Stimulated activated CD4-positive, alpha-beta T cell treated with anti-CD3 and anti-CD28 coated beads, Interleukin-4, amount 100 ng/mL, for 24 hours (primary cell): ENCODE measurements around the gene FBXW12.
"Not testable (repeated sequence)": the region's sequence is repeated elsewhere in the genome, so short reads cannot be mapped to it uniquely, and the experiment has no call there.

Experiments
- DNase-seq: peaks from one replicate; pipeline ENCODE4 v3.0.0-alpha.2; 2020

Gene FBXW12

GRCh38 chr3:48372862-48373435 is 930 bp downstream of the FBXW12 start:
- DNase-seq = no peak

DNA sequence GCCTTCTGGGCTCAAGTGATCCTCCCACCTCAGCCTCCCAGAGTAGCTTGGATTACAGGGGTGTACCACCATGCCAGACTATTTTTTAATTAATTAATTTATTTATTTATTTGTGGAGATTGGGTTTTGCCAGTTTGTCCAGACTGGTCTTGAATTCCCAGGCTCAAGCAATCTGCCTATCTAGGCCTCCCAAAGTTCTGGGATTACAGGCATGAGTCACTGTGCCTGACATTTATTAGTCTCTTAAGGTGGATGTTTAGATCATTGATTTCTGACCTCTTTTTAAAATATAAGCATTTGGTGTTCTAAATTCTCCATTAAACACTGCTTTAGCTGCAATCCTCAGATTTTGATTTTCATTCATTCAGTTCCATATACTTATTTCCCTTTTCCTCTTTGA is 15.6 kb downstream of the FBXW12 start:
- no peak for DNase-seq

DNA sequence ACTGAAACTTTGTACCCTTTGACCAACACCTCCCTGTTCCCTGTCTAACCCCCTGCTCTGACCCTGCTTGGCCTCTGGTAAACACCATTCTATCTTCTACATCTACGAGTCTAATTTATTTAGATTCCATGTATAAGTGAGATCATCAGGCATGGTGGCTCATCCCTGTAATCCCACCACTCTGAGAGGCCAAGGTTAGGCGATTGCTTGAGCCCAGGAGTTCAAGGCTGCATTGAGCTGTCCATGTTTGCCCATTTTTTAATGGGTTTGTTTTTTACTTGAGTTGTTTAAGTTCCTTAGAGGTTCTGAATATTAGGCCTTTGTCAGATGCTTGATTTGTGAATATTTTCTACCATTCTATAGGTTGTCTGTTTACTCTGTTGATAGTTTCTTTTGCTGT is 16.9 kb downstream of the FBXW12 start:
- no peak for DNase-seq

DNA sequence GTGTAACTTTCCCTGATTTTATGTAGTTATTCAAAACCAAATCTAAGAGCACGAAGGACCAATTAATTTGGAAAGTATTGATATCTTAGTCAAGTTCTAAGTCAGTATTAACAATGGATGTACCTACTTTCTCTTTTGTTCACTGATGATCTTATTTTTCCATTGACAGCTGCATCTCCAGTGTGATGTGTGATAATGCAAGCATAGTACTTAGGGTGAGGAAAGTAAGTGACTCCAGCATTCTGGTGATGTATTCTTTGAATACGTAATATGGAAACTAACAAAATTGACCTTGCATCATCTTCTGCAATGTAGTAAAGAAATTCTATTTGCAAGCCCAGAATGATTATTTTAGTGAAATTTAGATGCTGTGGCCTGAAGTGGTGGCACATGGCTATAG is 22.4 kb downstream of the FBXW12 start:
- no peak for DNase-seq

DNA sequence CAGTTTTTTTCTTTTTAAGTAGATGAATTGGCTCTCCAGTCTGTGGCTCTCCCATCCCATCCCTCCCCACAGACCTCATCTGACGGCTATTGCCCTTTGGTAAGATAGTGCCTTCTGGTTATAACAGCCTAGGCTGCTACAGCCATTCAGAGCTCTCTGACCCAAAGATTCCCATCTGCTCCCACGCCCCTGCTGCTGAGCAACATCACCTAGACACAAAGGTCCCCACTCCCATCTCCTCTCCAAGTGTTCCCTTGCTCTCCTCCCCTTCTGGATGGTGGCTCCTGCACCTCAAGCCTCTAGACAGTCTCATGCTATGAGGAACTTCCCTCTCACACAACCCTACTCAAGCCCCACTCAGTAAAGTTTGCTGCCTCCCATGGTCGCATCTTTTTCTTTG is 23.7 kb downstream of the FBXW12 start:
- no peak for DNase-seq

GRCh38 chr3:48397767-48398681 is 26.0 kb downstream of the FBXW12 start:
- DNase-seq = no peak

- no peak for DNase-seq
Observed at GRCh38 chr3:48398701-48399386, 26.8 kb downstream of the FBXW12 start.

DNA sequence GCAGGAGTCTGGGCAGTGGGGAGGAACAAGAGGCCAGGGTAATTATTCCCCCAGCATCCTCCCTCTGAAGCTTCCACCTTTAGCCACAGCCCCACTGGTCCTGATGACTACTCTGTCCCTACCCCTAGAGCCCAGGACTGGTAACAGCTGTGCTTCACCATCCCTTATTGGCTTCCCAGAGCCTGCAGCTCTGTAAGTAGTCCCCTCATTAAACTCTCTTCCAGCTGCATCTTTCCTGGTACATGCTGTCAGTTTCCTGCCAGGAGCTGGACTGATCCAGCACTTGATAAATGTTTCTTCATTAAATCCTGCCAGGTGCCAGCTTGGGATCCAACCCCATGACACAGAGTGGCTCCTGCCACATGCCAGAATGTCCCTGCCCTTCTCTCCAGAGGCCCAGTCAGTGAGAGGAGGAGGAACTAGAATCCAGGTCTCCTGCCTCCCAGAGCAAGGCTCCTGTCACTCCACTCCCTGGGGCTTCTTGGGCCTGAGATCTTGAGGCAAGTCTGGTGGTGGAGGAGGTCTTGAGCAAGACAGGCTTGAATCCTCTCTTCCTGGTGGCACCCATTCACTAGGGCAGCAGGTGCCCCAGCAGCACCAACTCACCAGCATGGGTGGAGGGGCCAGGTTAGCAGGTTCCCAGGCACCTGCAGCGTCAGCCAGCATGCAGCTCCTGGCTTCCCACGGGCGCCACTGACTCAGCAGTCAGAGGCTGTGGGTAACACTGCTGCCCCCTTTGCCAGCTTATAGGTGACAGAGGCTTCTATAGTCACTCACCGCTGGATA is 27.6 kb downstream of the FBXW12 start:
- DNase-seq = no peak

- DNase-seq = peak; percentile 72
Observed at GRCh38 chr3:48400824-48401433, 28.9 kb downstream of the FBXW12 start.

DNA sequence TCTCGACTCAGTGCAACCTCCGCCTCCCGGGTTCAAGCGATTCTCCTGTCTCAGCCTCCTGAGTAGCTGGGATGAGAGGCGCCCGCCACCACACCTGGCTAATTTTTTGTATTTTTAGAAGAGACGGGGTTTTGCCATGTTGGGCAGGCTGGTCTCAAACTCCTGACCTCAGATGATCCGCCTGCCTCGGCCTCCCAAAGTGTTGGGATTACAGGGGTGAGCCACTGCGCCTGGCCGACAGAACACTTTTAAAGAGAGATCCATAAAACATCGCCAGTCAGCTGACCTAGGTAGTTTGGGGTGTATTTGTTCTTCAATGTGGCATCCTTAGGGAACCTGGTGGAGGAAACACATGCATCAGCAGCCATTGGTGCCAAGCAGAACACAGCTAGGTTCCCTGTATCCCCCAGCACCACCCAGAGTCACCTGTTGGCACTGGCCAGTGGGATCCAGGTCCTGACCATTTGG is 29.4 kb downstream of the FBXW12 start:
- not testable (repeated sequence) for DNase-seq

- DNase-seq = no peak
Observed at GRCh38 chr3:48402281-48402732, 30.3 kb downstream of the FBXW12 start.

GRCh38 chr3:48402907-48403306 is 30.9 kb downstream of the FBXW12 start:
- DNase-seq = no peak

- no peak for DNase-seq
Observed at GRCh38 chr3:48403533-48404439, 31.8 kb downstream of the FBXW12 start.

DNA sequence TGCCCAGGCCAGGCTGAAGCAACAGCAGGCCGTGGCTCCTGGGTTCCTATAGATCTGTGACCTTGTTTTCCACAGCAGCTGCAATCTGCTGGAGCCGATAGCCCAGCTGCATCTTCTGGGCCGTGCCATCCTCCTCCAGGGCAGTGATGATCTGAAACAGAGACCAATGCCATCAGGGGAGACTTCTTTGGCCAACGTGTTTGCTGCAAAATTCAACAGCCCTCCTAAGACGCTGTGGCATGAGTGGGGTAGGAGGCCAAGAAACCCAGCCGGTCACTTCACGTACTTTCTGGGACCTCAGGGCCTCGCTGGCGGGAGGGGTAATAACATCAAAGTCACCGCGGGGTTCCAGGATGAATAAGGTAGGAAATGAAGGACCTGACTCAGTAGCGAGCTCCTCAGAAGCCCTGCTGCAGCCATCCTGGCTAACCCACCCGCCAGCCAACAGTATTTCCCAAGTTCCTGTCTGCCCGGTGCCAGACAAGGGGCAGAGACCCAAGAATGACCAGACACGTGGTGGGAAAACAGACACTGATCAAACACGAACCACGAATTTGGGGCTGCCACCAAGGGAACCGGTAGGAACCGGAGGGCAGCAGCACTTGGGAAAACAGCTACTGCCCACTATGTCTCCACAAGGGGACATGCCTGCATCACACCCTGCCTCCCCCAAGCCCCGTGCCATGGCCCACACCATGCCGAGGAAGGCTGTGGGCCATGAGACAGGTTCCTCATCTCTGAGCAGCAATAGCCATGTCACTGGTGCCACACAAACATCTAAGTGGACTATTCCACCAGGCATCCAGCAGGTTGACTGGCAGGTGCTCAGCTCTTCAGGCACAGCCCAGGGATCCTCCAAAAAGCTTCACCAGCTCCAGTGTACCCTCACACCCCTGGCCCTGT is 32.7 kb downstream of the FBXW12 start:
- no peak for DNase-seq

DNA sequence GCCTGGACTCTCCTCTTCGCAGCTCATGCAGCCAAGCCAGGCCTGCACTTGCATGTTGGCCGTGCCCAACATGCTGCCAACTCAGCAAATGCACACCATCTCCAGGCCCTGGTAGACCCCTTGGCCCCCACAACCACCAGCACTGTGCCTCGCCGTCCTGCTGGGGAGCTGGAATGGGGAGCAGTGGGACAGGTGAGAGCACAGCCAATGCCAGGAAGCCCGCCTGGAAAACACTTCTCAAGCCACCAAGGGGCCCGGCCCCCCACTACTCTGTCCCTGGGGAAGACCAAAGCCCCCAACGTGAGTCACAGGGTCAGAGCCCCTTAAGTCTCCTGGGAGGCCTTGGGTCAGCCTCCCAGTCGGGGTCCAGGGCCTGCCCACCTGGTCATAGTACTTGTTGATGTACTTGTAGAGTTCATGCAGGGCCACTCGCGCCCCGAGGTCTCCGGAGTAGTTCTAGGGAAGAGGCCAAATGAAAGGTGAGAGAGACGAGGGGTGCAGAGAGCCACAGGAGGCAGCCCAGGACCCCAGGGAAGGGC is 33.4 kb downstream of the FBXW12 start:
- DNase-seq = no peak

GRCh38 chr3:48405971-48406370 is 34.0 kb downstream of the FBXW12 start:
- peak; percentile 2 for DNase-seq

DNA sequence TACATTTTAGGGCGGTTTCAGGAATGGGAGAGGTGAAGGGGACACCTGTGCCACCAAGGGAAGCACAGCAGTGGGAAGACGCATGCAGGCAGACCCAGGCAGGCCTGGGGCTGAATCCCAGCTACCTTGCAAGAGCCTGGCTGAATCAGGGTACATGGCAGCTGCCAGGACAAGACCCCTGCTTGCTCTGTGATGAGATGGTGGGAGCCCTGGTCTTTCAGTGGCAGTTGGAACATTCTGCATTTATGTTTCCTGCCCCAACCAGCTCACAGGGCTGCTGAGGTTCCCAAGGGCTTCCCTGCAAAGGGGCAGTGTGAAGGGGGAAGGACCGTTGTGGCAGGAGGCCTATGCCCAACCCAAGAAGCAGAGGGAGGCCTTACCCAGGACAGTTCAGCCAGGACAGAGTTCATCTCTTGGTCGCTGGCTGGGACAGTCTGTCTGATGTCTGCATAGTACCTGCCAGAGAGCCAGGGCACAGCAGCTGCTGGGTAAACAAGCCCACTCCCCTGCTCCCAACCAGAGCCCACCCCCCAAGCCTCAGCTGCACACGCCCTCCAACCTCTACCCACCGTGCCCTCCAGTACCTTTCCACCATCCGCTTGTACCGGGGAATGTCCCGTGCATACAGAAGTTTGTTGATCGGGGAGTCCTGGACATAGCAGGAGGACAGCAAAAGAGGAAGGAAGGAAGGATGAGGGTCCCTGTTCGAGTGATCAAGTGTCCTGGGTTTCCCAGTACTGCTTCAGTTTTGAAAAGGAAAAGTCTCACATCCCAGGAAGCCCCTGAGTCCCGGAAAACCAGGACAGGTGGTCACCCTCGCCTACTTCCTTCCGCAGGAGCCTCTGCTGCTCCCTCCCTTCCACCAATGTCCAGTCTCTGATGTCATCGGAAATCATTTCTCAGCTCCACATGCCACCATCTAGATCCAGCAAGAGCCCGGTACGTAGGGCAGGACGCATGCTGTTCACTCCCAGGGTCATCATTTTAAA is 34.7 kb downstream of the FBXW12 start:
- peak; percentile 2 for DNase-seq

DNA sequence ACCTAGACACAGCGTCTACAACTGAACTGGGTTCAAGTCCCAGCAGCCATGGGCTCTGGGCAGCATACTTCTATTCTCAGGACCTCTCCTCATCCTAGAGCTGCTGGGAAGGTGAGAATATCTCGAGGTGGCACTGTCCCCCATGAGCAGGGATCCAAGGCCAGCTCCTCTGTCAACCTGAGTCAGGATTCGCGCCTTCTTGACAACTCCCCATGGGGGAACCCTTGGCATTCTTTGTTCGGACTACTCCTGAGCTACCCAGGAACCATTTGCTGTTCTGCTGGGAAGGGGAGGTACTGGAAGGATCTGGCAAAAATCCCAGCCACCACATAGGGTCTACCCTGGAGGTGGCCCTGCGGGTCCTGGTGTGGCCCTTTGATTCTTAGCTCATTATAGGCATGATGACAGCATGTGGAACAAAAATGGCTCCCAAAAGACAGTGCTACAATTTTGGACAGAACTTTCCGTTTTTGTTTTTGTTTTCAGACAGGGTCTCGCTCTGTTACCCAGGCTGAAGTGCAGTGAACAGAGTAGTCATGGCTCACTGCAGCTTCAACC is 35.6 kb downstream of the FBXW12 start:
- DNase-seq = no peak
